ENCODE measurements around the gene C12orf42. TPM values are rescaled to one million over a fixed set of nuclear protein-coding genes. Genes with fewer than 3 reads are reported as not detected.

The C12orf42 gene
- total RNA-seq, 4 donors from 2014 or later, result 0.21 TPM; not detected in 3

GRCh38 chr12:103373088-103373523, 122.7 kb downstream of the C12orf42 start:
- Histone ChIP-seq H3K36me3 (no peaks in the 10 kb centered on the region), H3K4me3 (no peak overlapping the region), H3K9me3 (no peaks in the 10 kb centered on the region), H3K27ac (no peak overlapping the region), H3K4me1 (no peaks in the 10 kb centered on the region), H3K27me3 (no peaks in the 10 kb centered on the region)
- no peak for TF ChIP-seq CTCF (IDR thresholded peaks at IDR 0.05)
- no peak for TF ChIP-seq POLR2A (IDR thresholded peaks at IDR 0.05)
- intact Hi-C loops (cut with DNase I; ENCODE audit: low total_unique reads), result no loop called here
- no peak for DNase-seq

GRCh38 chr12:103369929-103370328, 125.8 kb downstream of the C12orf42 start:
- H3K27ac ChIP-seq, result no peak overlapping the region
- intact Hi-C loops (cut with DNase I; ENCODE audit: low total_unique reads), result no loop called here
- no peaks in the 10 kb centered on the region for H3K27me3 ChIP-seq
- no peaks in the 10 kb centered on the region for H3K9me3 ChIP-seq
- H3K36me3 ChIP-seq, result no peaks in the 10 kb centered on the region
- DNase-seq, result no peak
- no peak overlapping the region for H3K4me3 ChIP-seq
- TF ChIP-seq CTCF (IDR thresholded peaks at IDR 0.05) (no peak), POLR2A (IDR thresholded peaks at IDR 0.05) (no peak)
- no peaks in the 10 kb centered on the region for H3K4me1 ChIP-seq

GRCh38 chr12:103368167-103368566, 127.6 kb downstream of the C12orf42 start:
- Histone ChIP-seq H3K36me3 (no peaks in the 10 kb centered on the region), H3K4me1 (no peaks in the 10 kb centered on the region), H3K27me3 (no peaks in the 10 kb centered on the region), H3K9me3 (no peaks in the 10 kb centered on the region), H3K27ac (no peak overlapping the region), H3K4me3 (no peak overlapping the region)
- intact Hi-C loops (cut with DNase I; ENCODE audit: low total_unique reads), result no loop called here
- no peak for TF ChIP-seq POLR2A (IDR thresholded peaks at IDR 0.05)
- TF ChIP-seq CTCF (IDR thresholded peaks at IDR 0.05), result no peak
- DNase-seq, result no peak

GRCh38 chr12:103354403-103354802, 141.4 kb downstream of the C12orf42 start:
- Histone ChIP-seq H3K27ac (no peak overlapping the region), H3K36me3 (no peaks in the 10 kb centered on the region), H3K27me3 (no peaks in the 10 kb centered on the region), H3K4me3 (no peak overlapping the region), H3K4me1 (no peaks in the 10 kb centered on the region), H3K9me3 (no peaks in the 10 kb centered on the region)
- TF ChIP-seq CTCF (IDR thresholded peaks at IDR 0.05) (no peak), POLR2A (IDR thresholded peaks at IDR 0.05) (no peak)
- no peak for DNase-seq
- intact Hi-C loops (cut with DNase I; ENCODE audit: low total_unique reads), result no loop called here

GRCh38 chr12:103353913-103354312, 141.9 kb downstream of the C12orf42 start:
- Histone ChIP-seq H3K4me3 (no peak overlapping the region), H3K36me3 (no peaks in the 10 kb centered on the region), H3K27me3 (no peaks in the 10 kb centered on the region), H3K27ac (no peak overlapping the region), H3K4me1 (no peaks in the 10 kb centered on the region), H3K9me3 (no peaks in the 10 kb centered on the region)
- no peak for TF ChIP-seq CTCF (IDR thresholded peaks at IDR 0.05)
- no peak for TF ChIP-seq POLR2A (IDR thresholded peaks at IDR 0.05)
- intact Hi-C loops (cut with DNase I; ENCODE audit: low total_unique reads), result no loop called here
- DNase-seq, result no peak

Data from uterus (tissue), 4 donors.